Epidermal melanocyte (primary cell): ENCODE measurements around the gene COIL.
A peak's percentile ranks its signal among the peaks of the same experiment; 100 is the strongest.
"Not testable (repeated sequence)": the region's sequence is repeated elsewhere in the genome, so short reads cannot be mapped to it uniquely, and the experiment has no call there.

Source experiments
- DNase-seq: peaks from one replicate; pipeline ENCODE4 v3.0.0; 2011; ENCODE audit warnings: low spot score; ENCODE audit not compliant: insufficient read length

Gene COIL

GRCh38 chr17:56978441-56979090, 17.7 kb upstream of the COIL start:
- peak; percentile 56 for DNase-seq

DNA sequence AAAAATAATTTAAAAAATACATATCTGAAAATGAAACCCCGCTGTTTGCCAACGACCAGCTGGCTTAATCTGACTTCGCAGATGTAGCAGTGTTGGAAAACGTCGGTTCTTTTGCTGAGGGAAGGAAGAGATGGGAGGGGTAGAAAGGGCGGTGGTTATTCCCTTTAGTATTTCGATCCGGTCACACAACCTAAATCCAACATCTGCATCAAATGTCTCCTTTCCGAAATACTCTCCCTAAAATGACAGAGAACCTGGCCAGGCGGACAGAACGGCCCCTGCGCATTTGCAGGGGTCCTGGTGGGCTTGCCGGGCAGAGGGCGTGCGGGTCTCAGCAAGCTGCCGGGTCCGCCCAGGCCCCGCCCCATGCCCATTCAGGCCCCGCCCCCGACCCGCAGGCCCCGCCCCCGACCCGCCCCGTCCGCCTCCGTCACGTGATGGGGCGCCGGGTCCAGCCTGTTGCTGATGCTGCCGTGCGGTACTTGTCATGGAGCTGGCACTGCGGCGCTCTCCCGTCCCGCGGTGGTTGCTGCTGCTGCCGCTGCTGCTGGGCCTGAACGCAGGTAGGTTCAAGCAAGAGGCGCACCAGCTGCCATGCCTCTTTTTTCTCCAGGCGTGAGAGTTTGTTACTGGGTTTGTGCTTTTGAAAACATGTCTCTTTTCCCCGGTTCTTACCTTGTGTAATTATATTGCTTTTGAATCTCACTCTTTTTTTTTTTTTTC, 17.0 kb upstream of the COIL start, which contains the start of gene SCPEP1:
SCPEP1 (plus strand) TSS at position 459 of the 723 bp plus-strand sequence; CDS start at position 488, 29 bp downstream.
- DNase-seq, result peak; percentile 86

DNA sequence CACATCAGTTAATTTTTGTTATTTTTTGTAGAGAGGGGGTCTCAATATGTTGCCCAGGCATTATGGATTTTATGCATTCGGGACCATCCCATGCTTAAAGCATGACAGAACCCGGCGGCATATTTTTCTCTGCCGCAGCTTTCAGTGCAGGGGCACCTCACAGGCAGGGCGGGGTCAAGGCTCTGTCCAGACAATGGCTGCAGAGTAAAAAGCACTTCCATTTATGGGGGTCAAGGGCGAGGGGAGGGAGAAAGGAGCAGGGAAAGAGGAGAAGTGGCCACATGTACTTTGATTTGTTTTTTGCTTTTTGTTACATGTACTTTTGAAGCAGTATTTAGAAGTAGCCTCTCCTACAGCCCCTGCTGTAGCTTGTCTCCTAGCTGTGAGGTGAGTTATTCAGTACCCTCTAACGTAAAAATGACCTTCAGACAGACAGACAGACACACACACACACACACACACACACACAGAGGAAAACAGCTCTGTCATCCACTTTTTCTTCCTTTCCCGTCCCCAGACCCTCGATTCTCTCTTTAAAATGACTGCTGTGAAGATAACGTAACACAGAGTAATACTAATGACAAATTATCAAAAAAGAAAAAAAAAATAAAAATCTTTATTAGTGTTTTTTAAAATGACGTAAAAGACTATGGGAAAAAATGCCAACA, 16.2 kb upstream of the COIL start:
- no peak for DNase-seq

DNA sequence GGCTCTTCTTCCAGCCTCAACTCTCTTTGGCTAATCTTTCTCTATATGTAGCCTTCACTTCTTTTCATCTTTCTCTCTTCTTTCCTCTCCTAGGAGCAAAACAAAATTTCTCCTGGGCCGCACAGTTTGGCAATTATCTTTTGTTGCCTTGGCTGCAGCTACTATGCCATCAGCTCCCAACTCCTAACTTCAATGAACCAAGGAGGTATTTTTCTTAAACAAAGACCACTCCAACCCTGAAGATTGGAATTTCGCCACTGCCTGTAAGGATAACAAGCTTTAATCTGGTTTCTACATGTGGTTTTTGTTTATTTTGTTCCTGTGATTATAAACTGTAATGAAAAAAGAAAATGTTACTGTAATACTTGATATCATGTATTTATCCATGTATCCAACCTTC, 14.8 kb upstream of the COIL start:
- no peak for DNase-seq

- no peak for DNase-seq
Observed at GRCh38 chr17:56974055-56974454, 13.2 kb upstream of the COIL start.

DNA sequence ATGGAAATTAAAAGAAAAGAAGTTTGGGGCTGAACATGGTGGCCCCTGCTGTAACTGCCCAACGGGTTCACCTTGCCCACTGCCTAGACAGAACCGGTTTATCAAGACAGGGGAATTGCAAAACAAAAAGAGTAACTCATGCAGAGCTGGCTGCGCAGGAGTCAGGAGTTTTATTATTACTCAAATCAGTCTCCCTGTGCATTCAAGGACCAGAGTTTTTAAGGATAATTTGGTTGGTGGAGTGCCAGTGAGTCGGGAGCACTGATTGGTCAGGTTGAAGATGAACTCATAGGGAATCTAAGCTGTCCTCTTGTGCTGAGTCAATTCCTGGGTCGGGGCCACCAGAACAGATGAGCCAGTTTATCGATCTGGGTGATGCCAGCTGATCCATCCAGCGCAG, 12.7 kb upstream of the COIL start:
- no peak for DNase-seq

DNA sequence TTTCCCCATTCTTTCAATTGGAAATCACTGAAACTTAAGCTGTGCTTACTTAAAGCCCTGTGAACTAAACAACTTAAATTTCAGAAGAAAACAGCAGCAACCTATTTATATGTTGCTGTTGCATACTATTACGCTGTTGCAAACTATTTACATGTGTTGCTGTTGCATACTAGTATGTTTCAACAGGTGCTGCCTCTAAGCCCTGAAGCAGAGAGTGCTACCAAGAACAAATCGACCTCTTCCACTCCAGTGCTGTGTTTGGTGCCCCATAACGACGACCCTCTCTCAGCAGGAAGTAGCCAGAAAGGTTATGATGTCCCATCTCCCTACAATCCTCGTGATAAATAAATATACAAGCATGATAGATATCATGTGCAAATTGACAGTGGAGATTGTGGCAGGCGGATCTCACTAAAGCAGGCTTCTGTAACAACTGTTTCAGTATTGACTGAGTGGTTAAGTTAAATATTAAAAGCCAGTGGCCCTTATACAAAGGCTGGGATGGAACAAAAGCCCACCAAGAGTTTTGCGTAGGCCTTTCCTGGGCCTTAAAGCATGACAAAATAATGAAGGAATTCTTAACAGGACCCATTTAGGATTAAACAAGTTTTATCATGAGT, 11.4 kb upstream of the COIL start:
- no peak for DNase-seq

- no peak for DNase-seq
Observed at GRCh38 chr17:56970974-56971373, 10.1 kb upstream of the COIL start.

DNA sequence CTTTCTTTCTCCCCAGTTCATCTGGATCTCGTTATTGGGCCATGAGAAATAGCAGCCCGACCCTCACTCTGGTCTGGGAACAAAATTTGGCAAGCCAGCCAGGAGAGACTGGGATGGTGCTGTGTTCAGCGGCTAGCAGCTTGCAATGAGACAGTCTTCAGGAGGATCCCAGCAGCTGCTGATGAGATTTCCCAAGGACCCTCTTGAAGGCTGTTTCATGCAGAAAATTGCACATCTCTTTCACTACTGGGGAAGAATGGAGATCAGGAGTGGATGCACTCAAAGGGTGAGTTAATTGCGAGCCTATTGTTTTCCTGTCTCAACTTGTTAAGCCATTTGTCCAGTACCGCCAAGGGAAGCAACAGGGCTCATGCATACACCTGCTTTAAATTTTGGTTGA, 5.5 kb upstream of the COIL start:
- DNase-seq, result no peak

DNA sequence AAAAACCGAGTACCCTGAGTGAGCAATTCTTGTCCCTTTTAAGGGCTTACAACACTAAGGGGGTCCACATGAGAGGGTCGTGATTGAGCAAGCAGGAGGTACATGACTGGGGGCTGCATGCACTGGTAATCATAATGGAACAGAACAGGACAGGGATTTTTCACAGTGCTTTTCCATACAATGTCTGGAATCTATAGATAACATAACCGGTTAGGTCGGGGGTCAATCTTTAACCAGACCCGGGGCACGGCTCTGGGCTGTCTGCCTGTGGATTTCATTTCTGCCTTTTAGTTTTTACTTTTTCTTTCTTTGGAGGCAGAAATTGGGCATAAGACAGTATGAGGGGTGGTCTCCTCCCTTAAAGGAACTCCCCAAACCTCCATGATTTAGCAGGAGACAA, 4.8 kb upstream of the COIL start:
- not testable (repeated sequence) for DNase-seq

DNA sequence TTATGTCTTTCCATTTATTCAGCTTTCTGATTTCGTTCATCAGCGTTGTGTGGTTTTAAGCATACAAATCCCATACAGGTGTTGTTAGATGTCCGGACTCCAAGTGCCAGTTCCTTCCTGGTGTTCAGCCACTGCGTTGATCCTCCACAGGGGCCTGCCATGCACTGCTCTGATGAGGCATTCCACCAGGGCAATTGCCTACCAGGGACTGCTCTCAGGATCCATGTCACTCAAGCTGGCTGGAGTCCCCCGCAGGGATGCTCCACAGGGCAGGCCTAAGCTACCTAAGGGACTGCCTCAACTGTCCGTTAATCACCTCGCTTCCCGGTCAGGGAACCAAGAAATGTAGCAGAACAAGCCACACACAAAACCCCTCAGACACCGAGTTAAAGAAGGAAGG, 4.4 kb upstream of the COIL start:
- not testable (repeated sequence) for DNase-seq

DNA sequence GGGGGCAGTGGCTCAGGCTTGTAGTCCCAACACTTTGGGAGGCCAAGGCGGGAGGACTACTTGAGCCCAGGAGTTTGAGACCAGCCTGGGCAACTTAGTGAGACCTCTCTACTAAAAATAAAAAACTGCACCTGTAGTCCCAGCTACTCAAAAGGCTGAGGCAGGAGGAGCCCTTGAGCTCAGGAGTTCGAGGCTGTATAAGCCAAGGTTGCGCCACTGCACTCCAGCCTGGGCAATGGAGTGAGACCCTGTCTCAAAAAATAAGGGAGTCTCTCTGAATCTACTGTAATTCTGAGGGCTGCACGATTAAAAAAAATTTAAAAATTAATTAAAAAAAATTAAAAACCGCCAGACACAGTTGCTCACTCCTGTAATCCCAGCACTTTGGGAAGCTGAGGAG, 3.9 kb downstream of the COIL start:
- no peak for DNase-seq

DNA sequence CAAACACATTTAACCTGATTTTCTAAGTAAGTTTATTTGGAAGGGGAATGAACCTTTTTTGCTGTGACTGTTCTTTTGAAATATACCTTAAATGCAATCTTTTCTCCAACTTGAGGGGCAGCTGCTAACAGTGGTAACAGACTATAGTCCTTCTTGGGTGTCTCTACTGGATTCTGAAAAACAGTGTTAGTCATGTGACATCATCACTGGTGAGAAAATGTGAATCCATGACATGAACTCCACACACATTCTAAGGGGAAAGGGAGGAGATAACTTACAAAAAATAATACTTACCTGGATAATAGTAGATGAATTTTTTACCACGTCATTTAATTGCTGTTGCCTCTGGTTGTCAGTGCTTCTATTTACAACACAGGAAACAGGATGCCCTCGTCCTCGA, 11.3 kb downstream of the COIL start:
- no peak for DNase-seq

- DNase-seq, result no peak
Observed at GRCh38 chr17:56948491-56948890, 12.4 kb downstream of the COIL start.

GRCh38 chr17:56947741-56948140, 13.1 kb downstream of the COIL start:
- no peak for DNase-seq

- no peak for DNase-seq
Observed at GRCh38 chr17:56945938-56946505, 14.8 kb downstream of the COIL start.

DNA sequence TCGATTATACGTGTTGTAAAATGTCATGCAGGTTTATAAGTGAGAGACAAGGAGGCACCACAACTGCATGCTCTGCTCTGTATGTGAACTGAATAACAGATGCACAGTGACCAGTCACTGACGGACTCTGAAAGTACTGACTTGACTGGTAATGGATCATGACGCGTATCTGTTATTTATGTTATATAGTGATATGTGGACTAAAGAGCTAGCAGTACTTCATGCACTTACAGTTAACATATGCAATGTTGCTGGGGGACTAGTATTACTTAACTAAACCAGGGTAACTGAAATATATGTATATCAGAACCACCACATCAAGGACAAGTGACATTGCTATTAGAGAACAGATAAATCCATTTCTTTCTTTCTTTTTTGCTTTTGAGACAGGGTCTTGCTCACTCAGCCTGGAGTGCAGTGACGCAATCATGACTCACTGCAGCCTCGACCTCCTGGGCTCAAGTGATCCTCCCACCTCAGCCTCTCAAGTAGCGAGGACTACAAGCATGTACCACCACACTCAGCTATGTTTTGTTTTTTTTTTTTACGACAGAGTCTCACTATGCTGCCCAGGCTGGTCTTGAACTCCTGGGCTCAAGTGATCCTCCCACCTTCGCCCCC, 17.2 kb downstream of the COIL start:
- DNase-seq, result no peak

DNA sequence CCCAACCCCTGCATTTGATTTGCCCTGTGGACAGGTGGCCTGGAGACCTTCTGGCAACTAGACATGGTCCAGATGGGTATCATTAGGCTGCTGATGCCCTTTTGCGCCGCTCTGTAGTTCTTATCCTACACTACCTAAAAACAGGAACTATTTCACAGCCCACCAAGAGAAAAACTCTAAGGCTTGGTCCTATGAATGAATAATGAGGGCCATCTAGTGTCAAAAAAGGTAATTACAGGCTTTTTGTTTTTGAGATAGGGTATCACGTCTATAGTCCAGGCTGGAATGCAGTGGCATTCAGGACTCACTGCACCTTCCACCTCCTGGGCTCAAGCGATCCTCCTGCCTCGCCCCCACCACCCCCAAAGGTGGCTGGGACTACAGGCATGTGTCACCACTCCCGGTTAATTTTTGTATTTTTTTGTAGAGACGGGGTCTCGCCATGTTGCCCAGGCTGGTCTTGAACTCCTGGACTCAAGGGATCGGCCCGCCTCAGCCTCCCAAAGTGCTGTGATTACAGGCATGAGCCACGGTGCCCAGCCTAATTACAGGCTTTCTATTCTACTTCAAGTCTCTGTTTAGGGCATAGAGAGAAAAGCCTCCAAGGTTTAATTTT, 20.9 kb downstream of the COIL start:
- peak; percentile 52 for DNase-seq

- DNase-seq, result not testable (repeated sequence)
Observed at GRCh38 chr17:56938206-56938605, 22.6 kb downstream of the COIL start.

GRCh38 chr17:56937687-56938086, 23.2 kb downstream of the COIL start:
- no peak for DNase-seq
